GM19099 (cell line): ENCODE measurements around the gene PARP8.

Source experiments
- POLR2A ChIP-seq: IDR thresholded peaks from 3 replicates; pipeline ENCODE4 v1.6.1; 2011; ENCODE audit warnings: low read depth; ENCODE audit not compliant: insufficient read length; ENCODE audit errors: extremely low read depth

The PARP8 gene

GRCh38 chr5:50749181-50749580, 82.7 kb downstream of the PARP8 start:
- TF ChIP-seq POLR2A: no peak

GRCh38 chr5:50749873-50750272, 83.4 kb downstream of the PARP8 start:
- no peak for TF ChIP-seq POLR2A

- no peak for TF ChIP-seq POLR2A
Observed at GRCh38 chr5:50751064-50751657, 84.7 kb downstream of the PARP8 start.

- no peak for TF ChIP-seq POLR2A
Observed at GRCh38 chr5:50752800-50753199, 86.4 kb downstream of the PARP8 start.

GRCh38 chr5:50759526-50760270, 93.3 kb downstream of the PARP8 start:
- TF ChIP-seq POLR2A: no peak

- no peak for TF ChIP-seq POLR2A
Observed at GRCh38 chr5:50763351-50763750, 96.9 kb downstream of the PARP8 start.

GRCh38 chr5:50763846-50764245, 97.4 kb downstream of the PARP8 start:
- no peak for TF ChIP-seq POLR2A

GRCh38 chr5:50766042-50766441, 99.6 kb downstream of the PARP8 start:
- TF ChIP-seq POLR2A: no peak

GRCh38 chr5:50766462-50766861, 100.0 kb downstream of the PARP8 start:
- TF ChIP-seq POLR2A: no peak

GRCh38 chr5:50766967-50767366, 100.5 kb downstream of the PARP8 start:
- TF ChIP-seq POLR2A: no peak

GRCh38 chr5:50767588-50767987, 101.2 kb downstream of the PARP8 start:
- TF ChIP-seq POLR2A: no peak

GRCh38 chr5:50768634-50769033, 102.2 kb downstream of the PARP8 start:
- no peak for TF ChIP-seq POLR2A

GRCh38 chr5:50770441-50770840, 104.0 kb downstream of the PARP8 start:
- TF ChIP-seq POLR2A: no peak

- TF ChIP-seq POLR2A: no peak
Observed at GRCh38 chr5:50786073-50786472, 119.6 kb downstream of the PARP8 start.

GRCh38 chr5:50791813-50792212, 125.4 kb downstream of the PARP8 start:
- no peak for TF ChIP-seq POLR2A

GRCh38 chr5:50792843-50793242, 126.4 kb downstream of the PARP8 start:
- no peak for TF ChIP-seq POLR2A
